ENCODE measurements around the gene SLC52A1.

Gene SLC52A1

GRCh38 chr17:4986951-4987766, 48.1 kb downstream of the SLC52A1 start, which contains the start of gene CAMTA2:
Gene CAMTA2, minus strand, starts transcription at chr17:4987675. Its CDS starts 1,453 bp downstream, at chr17:4986222.
- Histone ChIP-seq H3K4me1 (ENCODE audit: insufficient read depth, low read length) (peaks cover 4% of the 10 kb centered on the region; the same call in 1 of the 2 replicates), H3K9ac (ENCODE audit: low read depth, low read length) (peak within 1 kb of the TSS; percentile 70), H3K9me3 (ENCODE audit: control insufficient read depth, insufficient read depth, low read length) (no peaks in the 10 kb centered on the region), H3K36me3 (ENCODE audit: insufficient read depth, low read length) (no peaks in the 10 kb centered on the region; the same call in 1 of the 2 replicates)

GRCh38 chr17:4986403-4986802, 48.8 kb downstream of the SLC52A1 start:
- Histone ChIP-seq H3K9ac (ENCODE audit: low read depth, low read length) (peak overlapping the region; percentile 70), H3K4me1 (ENCODE audit: insufficient read depth, low read length) (peaks cover 4% of the 10 kb centered on the region; the same call in 1 of the 2 replicates)

More at GRCh38 chr17:4986403-4986802, 48.8 kb downstream of the SLC52A1 start:
- H3K36me3 ChIP-seq (ENCODE audit: insufficient read depth, low read length): no peaks in the 10 kb centered on the region; the same call in 1 of the 2 replicates
- no peaks in the 10 kb centered on the region for H3K9me3 ChIP-seq (ENCODE audit: control insufficient read depth, insufficient read depth, low read length)
